Activated T-helper 2 cell treated with anti-CD3 and anti-CD28 coated beads, Interferon-gamma antibody, Interleukin-2, Interleukin-4, amounts not matched to agents 10 μg/mL and 5 μg/mL and 100 μg/mL, durations not matched to agents 14 hours and 24 hours and 36 hours (primary cell): Measurements from ENCODE around the gene GRK3. TPM values are rescaled to one million over a fixed set of nuclear protein-coding genes. Genes with fewer than 3 reads are reported as not detected.
A peak's percentile ranks its signal among the peaks of the same experiment; 100 is the strongest.

Experiments
- DNase-seq: peaks from one replicate; pipeline ENCODE4 v3.0.0; 2021; ENCODE audit warnings: low spot score
- H3K27ac Mint-ChIP-seq: one replicate; pipeline ENCODE4 v1.8.0; 2021; ENCODE audit warnings: mixed read lengths
- H3K27me3 Mint-ChIP-seq: one replicate; pipeline ENCODE4 v1.8.0; 2021; ENCODE audit warnings: low read depth, mixed read lengths
- H3K36me3 Mint-ChIP-seq: one replicate; pipeline ENCODE4 v1.8.0; 2021; ENCODE audit warnings: low read depth, mixed read lengths
- H3K4me1 Mint-ChIP-seq: one replicate; pipeline ENCODE4 v1.8.0; 2021; ENCODE audit warnings: low read depth, mixed read lengths
- H3K4me3 Mint-ChIP-seq: one replicate; pipeline ENCODE4 v1.8.0; 2021; ENCODE audit warnings: low read depth, mild to moderate bottlenecking, moderate library complexity, mixed read lengths
- H3K9me3 Mint-ChIP-seq: one replicate; pipeline ENCODE4 v1.8.0; 2021; ENCODE audit warnings: mixed read lengths
- intact Hi-C: fragments of 100-400 bp; cut with micrococcal nuclease; formaldehyde crosslinking; loops from one replicate; pipeline ENCODE4 v1.15.1; 2023
- total RNA-seq: library from RNA; stranded (reverse); gene quantifications from 2 replicates; pipeline ENCODE4 v1.2.3, GENCODE V29; 2022

Gene GRK3
- total RNA-seq, 1 donor from 2014 or later = 60.2 TPM

DNA sequence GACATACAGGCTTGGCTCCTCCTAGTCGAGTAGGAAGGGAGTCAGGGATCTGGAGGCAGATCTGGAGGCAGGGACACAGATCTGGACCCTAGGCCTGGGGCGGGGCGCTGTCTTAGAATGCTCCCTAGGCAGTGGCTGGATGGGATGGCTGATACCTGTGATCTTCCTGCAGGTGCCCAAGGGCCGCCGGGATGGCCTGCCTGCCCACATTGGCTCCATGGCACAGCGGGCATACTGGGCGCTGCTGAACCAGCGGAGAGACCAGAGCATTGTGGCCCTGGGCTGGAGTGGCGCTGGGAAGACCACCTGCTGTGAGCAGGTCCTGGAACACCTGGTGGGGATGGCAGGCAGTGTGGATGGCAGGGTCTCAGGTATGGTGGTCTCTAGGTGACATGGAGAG is 212.9 kb downstream of the GRK3 start:
- Mint-ChIP-seq H3K36me3 (peaks cover 11% of the 10 kb centered on the region), H3K9me3 (no peaks in the 10 kb centered on the region), H3K4me1 (peaks cover 14% of the 10 kb centered on the region), H3K4me3 (no peak overlapping the region), H3K27me3 (no peaks in the 10 kb centered on the region), H3K27ac (no peak overlapping the region)
- DNase-seq = no peak
- intact Hi-C loops = no loop called here

DNA sequence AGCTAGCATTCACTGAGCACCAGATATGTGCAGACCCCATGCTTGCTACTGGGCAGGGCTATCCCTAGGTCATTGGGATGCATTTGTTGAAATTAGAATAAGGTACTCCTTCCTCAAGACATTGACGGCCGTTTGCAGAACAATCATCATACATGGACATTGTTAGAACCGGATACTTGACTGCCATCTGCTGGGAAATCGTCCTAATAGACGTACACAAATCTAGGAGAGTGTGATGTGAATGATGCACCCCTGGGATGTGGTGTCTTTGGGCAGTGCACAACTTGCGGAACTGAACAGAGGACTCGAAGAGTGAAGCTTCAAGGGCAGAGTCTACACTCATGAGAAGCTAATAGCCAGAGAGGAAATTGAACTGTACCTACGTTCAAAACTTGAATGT is 213.4 kb downstream of the GRK3 start:
- Mint-ChIP-seq H3K27ac (peak overlapping the region; percentile 1), H3K4me3 (no peak overlapping the region), H3K9me3 (no peaks in the 10 kb centered on the region), H3K27me3 (no peaks in the 10 kb centered on the region), H3K36me3 (peaks cover 9% of the 10 kb centered on the region), H3K4me1 (peaks cover 10% of the 10 kb centered on the region)
- intact Hi-C loops = no loop called here
- no peak for DNase-seq

Other genes with a start within 250 kb of the GRK3 start
- 6.0 and 6.1 TPM in 2 replicates for gene MYO18B, start 177.5 kb downstream of the GRK3 start, total RNA-seq